HCT116 (cell line): ENCODE results near the gene CORT. TPM values are rescaled to one million over a fixed set of nuclear protein-coding genes. Genes with fewer than 3 reads are reported as not detected.

Source experiments
- ATAC-seq: fragments of 200-7000 bp; cut with Tn5 transposase; 2 replicates; pipeline ENCODE4 v1.9.1; 2020; ENCODE audit warnings: mild to moderate bottlenecking, moderate library complexity
- BruUV-seq: library from RNA; stranded (reverse); fragments of 400-500 nt; replicated peaks from 2 replicates; lab custom pipeline; 2021; lab: Mats Ljungman, UMichigan
- CTCF ChIA-PET: fragments of 300-600 bp; sonication (Branson Sonifier 250); formaldehyde crosslinking; loops from one replicate; lab custom pipeline; 2021; ENCODE audit warnings: antibody characterized with exemption; lab: Charles Lee
- POLR2A ChIA-PET: fragments of 300-600, 350-600 bp; sonication (Branson Sonifier 250); formaldehyde crosslinking; loops from one replicate; lab custom pipeline; 2021; ENCODE audit warnings: antibody characterized with exemption; lab: Charles Lee
- RAD21 ChIA-PET, 2 experiments: fragments of 300-600 bp; sonication (Branson Sonifier 250); formaldehyde crosslinking; loops; one replicate each; lab custom pipeline; 2023; ENCODE audit warnings: low total read pairs in 2 of 2; ENCODE audit not compliant: uncharacterized antibody in 2 of 2, unreplicated experiment in 2 of 2, low non-redundant PET in 1 of 2; lab: Charles Lee
- DNase-seq: peaks from one replicate; pipeline ENCODE4 v3.0.0-alpha.2; 2010; ENCODE audit warnings: low read depth, low spot score
- H2AFZ ChIP-seq: fragments of 200-600 bp; shearing (Covaris generic), sonication (generic); 2 replicates; pipeline ENCODE4 v1.6.1; 2017; ENCODE audit warnings: low read depth, mixed run types, mixed read lengths, antibody characterized with exemption, low read length; ENCODE audit not compliant: poor library complexity, severe bottlenecking
- H3K27ac ChIP-seq: 2 replicates; pipeline ENCODE4 v1.5.1; 2012; ENCODE audit warnings: low read depth, low read length
- H3K27me3 ChIP-seq: fragments of 200-600 bp; sonication (generic); 2 replicates; pipeline ENCODE4 v1.6.1; 2016; ENCODE audit warnings: mixed run types, low read length, mixed read lengths; ENCODE audit not compliant: insufficient read depth
- H3K36me3 ChIP-seq, 2 experiments: fragments of 200-500 bp in 1 of 2; fragments of 200-600 bp in 1 of 2; sonication (Bioruptor generic) in 1 of 2; sonication (generic) in 1 of 2; 2 replicates each; pipeline versions ENCODE4 v1.5.1 to v1.6.1; 2014 to 2016; ENCODE audit warnings: low read length in 2 of 2, inconsistent platforms in 1 of 2, mixed read lengths in 1 of 2, mixed run types in 1 of 2; ENCODE audit not compliant: insufficient read depth in 2 of 2, control insufficient read depth in 1 of 2
- H3K4me1 ChIP-seq, 2 experiments: fragments of 200-600 bp in 1 of 2; sonication (generic) in 1 of 2; 2 replicates each; pipeline versions ENCODE4 v1.5.1 to v1.6.1; 2012 to 2017; ENCODE audit warnings: low read length in 2 of 2, inconsistent platforms in 1 of 2, mild to moderate bottlenecking in 1 of 2, mixed read lengths in 1 of 2, mixed run types in 1 of 2, moderate library complexity in 1 of 2; ENCODE audit not compliant: insufficient read depth in 2 of 2, control insufficient read depth in 1 of 2
- H3K4me2 ChIP-seq: fragments of 200-600 bp; sonication (generic); 2 replicates; pipeline ENCODE4 v1.6.1; 2017; ENCODE audit warnings: mixed run types, low read length, mixed read lengths
- H3K4me3 ChIP-seq, 2 experiments: fragments of 200-600 bp in 1 of 2; sonication (generic) in 1 of 2; replicated peaks in 1 of 2; 2 replicates each; pipeline ENCODE4 v1.5.1; 2011 to 2016; ENCODE audit warnings: low read length in 2 of 2, control low read depth in 1 of 2, low read depth in 1 of 2, mild to moderate bottlenecking in 1 of 2, mixed read lengths in 1 of 2, mixed run types in 1 of 2
- H3K79me2 ChIP-seq: fragments of 200-600 bp; sonication (generic); 2 replicates; pipeline ENCODE4 v1.6.1; 2017; ENCODE audit warnings: mild to moderate bottlenecking, mixed run types, low read length, moderate library complexity, mixed read lengths; ENCODE audit not compliant: insufficient read depth
- H3K9ac ChIP-seq: fragments of 200-600 bp; sonication (generic); 2 replicates; pipeline ENCODE4 v1.6.1; 2016; ENCODE audit warnings: low read length, mixed read lengths
- H3K9me2 ChIP-seq: fragments of 200-600 bp; sonication (generic), shearing (Covaris generic); 2 replicates; pipeline ENCODE4 v1.6.1; 2017; ENCODE audit warnings: mixed run types, mild to moderate bottlenecking, moderate library complexity; ENCODE audit not compliant: insufficient read depth
- H3K9me3 ChIP-seq, 2 experiments: fragments of 200-500 bp in 1 of 2; fragments of 200-600 bp in 1 of 2; sonication (Bioruptor generic) in 1 of 2; sonication (generic) in 1 of 2; 2 replicates each; pipeline ENCODE4 v1.6.1; 2014 to 2017; ENCODE audit warnings: low read length in 2 of 2, mixed read lengths in 2 of 2, inconsistent platforms in 1 of 2, low read depth in 1 of 2, mild to moderate bottlenecking in 1 of 2, mixed run types in 1 of 2, moderate library complexity in 1 of 2; ENCODE audit not compliant: control insufficient read depth in 1 of 2, insufficient read depth in 1 of 2
- H4K20me1 ChIP-seq: fragments of 200-600 bp; sonication (generic), shearing (Covaris generic); 2 replicates; pipeline ENCODE4 v1.6.1; 2017; ENCODE audit warnings: mixed run types, mild to moderate bottlenecking, moderate library complexity; ENCODE audit not compliant: insufficient read depth
- ELF1 ChIP-seq: IDR thresholded peaks from 2 replicates; pipeline ENCODE4 v1.6.1; 2012; ENCODE audit warnings: low read depth, borderline replicate concordance
- EZH2 ChIP-seq: fragments of 200-600 bp; sonication (generic); IDR thresholded peaks from 2 replicates; pipeline ENCODE4 v1.6.1; 2017; ENCODE audit warnings: antibody characterized with exemption, mixed run types
- JUND ChIP-seq: IDR thresholded peaks from 2 replicates; pipeline ENCODE4 v1.6.1; 2012
- RAD21 ChIP-seq: IDR thresholded peaks from 2 replicates; pipeline ENCODE4 v1.6.1; 2012; ENCODE audit warnings: low read depth, mild to moderate bottlenecking
- SP1 ChIP-seq: IDR thresholded peaks from 2 replicates; pipeline ENCODE4 v1.6.1; 2012; ENCODE audit warnings: low read depth
- ZBTB33 ChIP-seq: IDR thresholded peaks from 2 replicates; pipeline ENCODE4 v1.6.1; 2011; ENCODE audit warnings: mild to moderate bottlenecking, low read length, moderate library complexity; ENCODE audit not compliant: insufficient replicate concordance; ENCODE audit errors: extremely low read depth
- ZFX ChIP-seq: fragments of 450-650 bp; IDR thresholded peaks from 2 replicates; pipeline ENCODE4 v1.6.1; 2017
- ZNF274 ChIP-seq: fragments of 200-500 bp; sonication (Bioruptor generic); IDR thresholded peaks from 2 replicates; pipeline ENCODE4 v1.6.1; 2014; ENCODE audit warnings: mild to moderate bottlenecking, low read depth, low read length, inconsistent platforms
- intact Hi-C: fragments of 100-400 bp; cut with micrococcal nuclease; formaldehyde crosslinking; loops from 2 replicates; pipeline ENCODE4 v1.10.0; 2022
- total RNA-seq: library from RNA; stranded (reverse); gene quantifications from one replicate; pipeline ENCODE4 v1.2.1, GENCODE V29; 2021; ENCODE audit not compliant: unreplicated experiment

Gene CORT
- total RNA-seq, 1 experiment from 2014 or later, result 0.84 TPM

- POLR2A ChIA-PET, result interaction anchor here (1.2 kb wide), 1 partner anchor 26 kb away, joined by 7 read pairs; the partner anchor contains the start of gene CENPS
- CTCF ChIA-PET, result interaction anchor here (0.7 kb wide), 1 partner anchor 26 kb away, joined by 3 read pairs; no protein-coding TSS in a partner anchor
- Histone ChIP-seq H3K36me3 (peaks cover 4 to 16% of the 10 kb centered on the region in 2 experiments; a peak in 3 of 4 replicates), H4K20me1 (no peaks in the 10 kb centered on the region), H3K4me3 (no peak overlapping the region), H3K27me3 (no peaks in the 10 kb centered on the region), H3K9me2 (no peaks in the 10 kb centered on the region), H3K4me2 (no peak overlapping the region), H3K27ac (no peak overlapping the region), H2AFZ (no peak overlapping the region), H3K9me3 (peaks cover 0 to 4% of the 10 kb centered on the region in 2 experiments; a peak in 1 of 4 replicates), H3K79me2 (no peaks in the 10 kb centered on the region), H3K4me1 (peaks cover 9 to 10% of the 10 kb centered on the region in 2 experiments), H3K9ac (no peak overlapping the region)
- ATAC-seq, result no peak
- BruUV-seq, result no TSS peak
- TF ChIP-seq EZH2 (no peak), ZNF274 (no peak), SP1 (no peak), ZFX (no peak), JUND (no peak), ELF1 (no peak), ZBTB33 (no peak), RAD21 (no peak)
- intact Hi-C loops, result no loop called here
- DNase-seq, result no peak
- RAD21 ChIA-PET, result interaction anchor here in 1 of 2 experiments (0.6 kb wide), 1 partner anchor 97 kb away, joined by 3 read pairs; no protein-coding TSS in a partner anchor
These were observed 6.2 kb downstream of the CORT start for GRCh38 chr1:10456048-10456447.
